Spleen (tissue), 7 donors: ENCODE data around the gene CHCHD6.

Experiments used
- CTCF ChIP-seq, 11 experiments: fragments of 200-600 bp in 7 of 11; fragments of 450-650 bp in 4 of 11; sonication (generic) in 4 of 11; IDR thresholded peaks in 8 of 11; conservative IDR thresholded peaks in 3 of 11; 1 replicate in 7 of 11; 2 replicates in 4 of 11; pipeline versions ENCODE4 v1.4.0 to v1.8.0; 2016 to 2021; ENCODE audit warnings: antibody characterized with exemption in 11 of 11, inconsistent platforms in 4 of 11, mild to moderate bottlenecking in 1 of 11
- POLR2AphosphoS5 ChIP-seq, 3 donors: sonication (generic); formaldehyde crosslinking; IDR thresholded peaks; one replicate each; pipeline ENCODE4 v1.5.1; 2017; ENCODE audit warnings: antibody characterized with exemption in 3 of 3
- donor health status: DM: no; HTN: no; CAD: no; lungs with moderate emphysema.
- donor health status: DM: no; HTN: no; CAD: no.
- donor health status: DM: no; HTN: no; CAD: no.

GRCh38 chr3:126749547-126749875, 45.5 kb downstream of the CHCHD6 start:
- TF ChIP-seq POLR2AphosphoS5 (IDR thresholded peaks at IDR 0.05), result no peak
- no peak for TF ChIP-seq CTCF (IDR thresholded peaks at IDR 0.05 in 8 of 11, conservative IDR thresholded peaks at IDR 0.05 in 3 of 11)
